Measurements from ENCODE around the gene S100G. TPM values are rescaled to one million over a fixed set of nuclear protein-coding genes. Genes with fewer than 3 reads are reported as not detected.

The S100G gene, protein sequence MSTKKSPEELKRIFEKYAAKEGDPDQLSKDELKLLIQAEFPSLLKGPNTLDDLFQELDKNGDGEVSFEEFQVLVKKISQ
- not detected in 2 replicates for total RNA-seq

DNA sequence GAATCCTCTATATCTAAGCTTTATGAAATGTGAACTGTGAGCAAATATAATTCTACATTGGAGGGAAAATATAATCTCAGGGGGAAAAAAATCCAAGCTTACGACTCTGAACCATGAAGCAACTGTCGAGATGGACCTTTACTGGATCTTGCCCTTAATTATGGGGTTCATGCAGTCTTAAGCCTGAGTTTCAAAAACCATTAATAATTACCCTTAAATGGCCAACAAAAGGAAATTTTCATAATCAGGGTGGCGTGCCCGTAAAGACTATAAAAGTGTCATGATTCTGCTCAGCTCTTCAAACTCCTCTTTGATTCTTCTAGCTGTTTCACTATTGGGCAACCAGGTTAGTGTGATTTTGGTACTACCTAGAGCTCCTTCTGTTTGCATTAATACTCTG lies at the start of gene S100G:
S100G (plus strand) TSS at position 301 of the 400 bp plus-strand sequence. CDS start 849 bp downstream, outside the sequence.

Other genes starting within 250 kb of the S100G start
- 12.2 and 16.8 TPM in 2 replicates for gene CTPS2, start 62.5 kb downstream of the S100G start, total RNA-seq
- 23.2 and 34.2 TPM in 2 replicates for gene SYAP1, start 69.5 kb downstream of the S100G start, total RNA-seq
- 3.5 and 7.1 TPM in 2 replicates for gene TXLNG, start 136.3 kb downstream of the S100G start, total RNA-seq
- 91.0 and 118 TPM in 2 replicates for gene RBBP7, start 220.2 kb downstream of the S100G start, total RNA-seq

Data from dermis lymphatic vessel endothelial cell (primary cell).